IMR-90 (cell line): Measurements from ENCODE around the gene LRP1B. TPM values are rescaled to one million over a fixed set of nuclear protein-coding genes. Genes with fewer than 3 reads are reported as not detected.

Experiments used
- ATAC-seq: fragments of 200-7000 bp; cut with Tn5 transposase; 2 replicates; pipeline ENCODE4 v1.9.1; 2020; ENCODE audit warnings: low read depth, mild to moderate bottlenecking, moderate library complexity
- BruUV-seq: library from RNA; stranded (reverse); fragments of 400-500 nt; replicated peaks from 2 replicates; lab custom pipeline; 2021; lab: Mats Ljungman, UMichigan
- CTCF ChIA-PET: fragments of 300-600 bp; formaldehyde crosslinking; extraction: SDS; loops from one replicate; lab custom pipeline; 2021; ENCODE audit warnings: antibody characterized with exemption; lab: Yijun Ruan, JAX
- POLR2A ChIA-PET: fragments of 300-600 bp; sonication (Branson Sonifier 250); formaldehyde crosslinking; loops from one replicate; lab custom pipeline; 2022; ENCODE audit warnings: antibody characterized with exemption; ENCODE audit not compliant: unreplicated experiment; lab: Charles Lee
- DNase-seq: peaks from one replicate; pipeline ENCODE4 v3.0.0; 2013
- H2AFZ ChIP-seq: replicated peaks from 2 replicates; pipeline ENCODE3; 2013; ENCODE audit warnings: low read length, mild to moderate bottlenecking; ENCODE audit not compliant: poor library complexity
- H2AK5ac ChIP-seq: 2 replicates; pipeline ENCODE4 v1.6.1; 2013; ENCODE audit warnings: low read depth, low read length, inconsistent platforms
- H2AK9ac ChIP-seq: replicated peaks from 2 replicates; pipeline ENCODE3; 2013; ENCODE audit warnings: mild to moderate bottlenecking, low read depth, low read length, moderate library complexity; ENCODE audit not compliant: poor library complexity
- H2BK120ac ChIP-seq: 2 replicates; pipeline ENCODE4 v1.6.1; 2013; ENCODE audit warnings: low read depth, low read length, inconsistent platforms
- H2BK15ac ChIP-seq: 3 replicates; pipeline ENCODE4 v1.6.1; 2013; ENCODE audit warnings: low read depth, low read length, inconsistent platforms
- H2BK20ac ChIP-seq: 2 replicates; pipeline ENCODE4 v1.6.1; 2013; ENCODE audit warnings: low read depth, mild to moderate bottlenecking, inconsistent platforms, low read length, moderate library complexity
- H2BK5ac ChIP-seq: 2 replicates; pipeline ENCODE4 v1.6.1; 2013; ENCODE audit warnings: mild to moderate bottlenecking, low read depth, low read length, inconsistent platforms; ENCODE audit not compliant: poor library complexity, severe bottlenecking
- H3K14ac ChIP-seq: replicated peaks from 2 replicates; pipeline ENCODE4 v1.6.1; 2013; ENCODE audit warnings: low read depth, low read length, inconsistent platforms
- H3K18ac ChIP-seq: 2 replicates; pipeline ENCODE4 v1.6.1; 2013; ENCODE audit warnings: low read depth, low read length, control low read depth
- H3K23ac ChIP-seq: 2 replicates; pipeline ENCODE4 v1.6.1; 2013; ENCODE audit warnings: low read depth, low read length, inconsistent platforms
- H3K27ac ChIP-seq: 2 replicates; pipeline ENCODE4 v1.5.1; 2013; ENCODE audit warnings: mild to moderate bottlenecking, control low read depth, low read length; ENCODE audit not compliant: insufficient read depth
- H3K27me3 ChIP-seq: 2 replicates; pipeline ENCODE4 v1.6.1; 2013; ENCODE audit warnings: low read length; ENCODE audit not compliant: control insufficient read depth, insufficient read depth
- H3K36me3 ChIP-seq: 2 replicates; pipeline ENCODE4 v1.6.1; 2013; ENCODE audit warnings: low read length, mixed read lengths; ENCODE audit not compliant: control insufficient read depth, insufficient read depth
- H3K4ac ChIP-seq: 2 replicates; pipeline ENCODE4 v1.6.1; 2013; ENCODE audit warnings: low read depth, low read length, inconsistent platforms
- H3K4me1 ChIP-seq: 2 replicates; pipeline ENCODE4 v1.6.1; 2013; ENCODE audit warnings: low read length, mixed read lengths; ENCODE audit not compliant: control insufficient read depth, insufficient read depth
- H3K4me2 ChIP-seq: 2 replicates; pipeline ENCODE4 v1.6.1; 2013; ENCODE audit warnings: low read depth, mild to moderate bottlenecking, control low read depth, low read length, moderate library complexity
- H3K4me3 ChIP-seq: 2 replicates; pipeline ENCODE4 v1.5.1; 2013; ENCODE audit warnings: low read depth, mild to moderate bottlenecking, control low read depth, low read length, moderate library complexity; ENCODE audit not compliant: insufficient read depth
- H3K56ac ChIP-seq: 2 replicates; pipeline ENCODE4 v1.6.1; 2013; ENCODE audit warnings: low read length, inconsistent platforms; ENCODE audit not compliant: insufficient read depth; ENCODE audit errors: extremely low read depth
- H3K79me1 ChIP-seq, 2 experiments: 2 replicates each; pipeline ENCODE4 v1.6.1; 2013; ENCODE audit warnings: low read length in 2 of 2, inconsistent platforms in 1 of 2, low read depth in 1 of 2
- H3K9ac ChIP-seq: 2 replicates; pipeline ENCODE4 v1.6.1; 2013; ENCODE audit warnings: low read depth, low read length, control low read depth
- H3K9me1 ChIP-seq: 2 replicates; pipeline ENCODE4 v1.6.1; 2013; ENCODE audit warnings: low read length, inconsistent platforms; ENCODE audit not compliant: insufficient read depth
- H3K9me3 ChIP-seq: 2 replicates; pipeline ENCODE4 v1.6.1; 2013; ENCODE audit warnings: low read length; ENCODE audit not compliant: control insufficient read depth, insufficient read depth
- H4K20me1 ChIP-seq: 2 replicates; pipeline ENCODE4 v1.6.1; 2013; ENCODE audit warnings: low read length, inconsistent platforms; ENCODE audit not compliant: insufficient read depth
- H4K5ac ChIP-seq: 2 replicates; pipeline ENCODE4 v1.6.1; 2013; ENCODE audit warnings: mild to moderate bottlenecking, low read depth, low read length, control low read depth
- H4K8ac ChIP-seq, 2 experiments: 2 replicates each; pipeline ENCODE4 v1.6.1; 2013; ENCODE audit warnings: low read depth in 2 of 2, low read length in 2 of 2, control low read depth in 1 of 2, inconsistent platforms in 1 of 2
- H4K91ac ChIP-seq: 2 replicates; pipeline ENCODE4 v1.6.1; 2013; ENCODE audit warnings: low read depth, low read length, inconsistent platforms; ENCODE audit not compliant: insufficient read depth
- BHLHE40 ChIP-seq: fragments of 150-350 bp; IDR thresholded peaks from 2 replicates; pipeline ENCODE4 v1.6.1; 2016; ENCODE audit warnings: mild to moderate bottlenecking, low read depth, low read length
- CEBPB ChIP-seq: IDR thresholded peaks from 2 replicates; pipeline ENCODE4 v1.6.1; 2012; ENCODE audit warnings: low read depth, low read length, improper control_type of control experiment
- CTCF ChIP-seq: conservative IDR thresholded peaks from 2 replicates; pipeline ENCODE4 v1.5.1; 2012; ENCODE audit warnings: mild to moderate bottlenecking, low read depth, low read length, improper control_type of control experiment
- FOS ChIP-seq: fragments of 150-350 bp; IDR thresholded peaks from 2 replicates; pipeline ENCODE4 v1.6.1; 2016; ENCODE audit warnings: low read depth, low read length
- MAFK ChIP-seq: IDR thresholded peaks from 2 replicates; pipeline ENCODE4 v1.6.1; 2012; ENCODE audit warnings: low read depth, low read length, improper control_type of control experiment
- MAZ ChIP-seq: IDR thresholded peaks from 2 replicates; pipeline ENCODE4 v1.6.1; 2012; ENCODE audit warnings: low read depth, mild to moderate bottlenecking, low read length, improper control_type of control experiment, moderate library complexity, borderline replicate concordance
- MXI1 ChIP-seq: IDR thresholded peaks from 2 replicates; pipeline ENCODE4 v1.6.1; 2012; ENCODE audit warnings: low read depth, mild to moderate bottlenecking, low read length, moderate library complexity, borderline replicate concordance
- NFE2L2 ChIP-seq: fragments of 150-350 bp; IDR thresholded peaks from 2 replicates; pipeline ENCODE4 v1.6.1; 2016; ENCODE audit warnings: low read depth, mild to moderate bottlenecking, low read length
- POLR2A ChIP-seq: IDR thresholded peaks from 2 replicates; pipeline ENCODE4 v1.6.1; 2012; ENCODE audit warnings: mild to moderate bottlenecking, low read depth, low read length
- RFX5 ChIP-seq: IDR thresholded peaks from 2 replicates; pipeline ENCODE4 v1.8.0; 2012; ENCODE audit warnings: low read depth, mild to moderate bottlenecking, low read length, moderate library complexity
- SMC3 ChIP-seq: fragments of 150-350 bp; IDR thresholded peaks from 2 replicates; pipeline ENCODE4 v1.6.1; 2016; ENCODE audit warnings: low read depth, mild to moderate bottlenecking, antibody characterized with exemption, low read length, moderate library complexity
- WGBS, 2 experiments: methylation state at CpG; one replicate each; pipeline versions ENCODE4 v1.1.5 to v1.1.7; 2013; ENCODE audit warnings: missing lambda C conversion rate in 2 of 2; ENCODE audit not compliant: insufficient read length in 1 of 2; ENCODE audit errors: extremely low coverage in 2 of 2; 5-methylcytosine and 5-hydroxymethylcytosine counted together
- dilution Hi-C: fragments of 300-500 bp; cut with HindIII; formaldehyde crosslinking; loops from one replicate; pipeline ENCODE4 v1.14.3; 2018; ENCODE audit warnings: low sequenced_read_pairs; ENCODE audit not compliant: unreplicated experiment
- in situ Hi-C: fragments of 300-500 bp; cut with MboI; formaldehyde crosslinking; loops from 3 replicates; pipeline ENCODE4 v1.14.3; 2019; ENCODE audit warnings: low sequenced_read_pairs, inconsistent platforms, mixed read lengths
- intact Hi-C: fragments of 100-400 bp; cut with micrococcal nuclease; formaldehyde crosslinking; loops from 2 replicates; pipeline ENCODE4 v1.10.0; 2022
- polyA plus RNA-seq, 3 experiments: library from polyadenylated mRNA; depleted of rRNA; stranded (reverse); fragments of >200 nt; gene quantifications; 2 replicates each; pipeline ENCODE4 v1.2.3, GENCODE V29; 2012; ENCODE audit warnings: low replicate concordance in 1 of 3
- total RNA-seq: library from RNA; depleted of rRNA; stranded (reverse); fragments of >200 nt; gene quantifications from 2 replicates; pipeline ENCODE4 v1.2.3, GENCODE V29; 2012
- TF ChIP-seq, protein P1 (sequence below): fragments of 150-350 bp; IDR thresholded peaks from 2 replicates; pipeline ENCODE4 v1.6.1; 2016; ENCODE audit warnings: low read depth, mild to moderate bottlenecking, low read length, moderate library complexity, borderline replicate concordance
- TF ChIP-seq, protein P2 (sequence below): fragments of 150-350 bp; IDR thresholded peaks from 2 replicates; pipeline ENCODE4 v1.6.1; 2017; ENCODE audit warnings: mild to moderate bottlenecking, antibody characterized with exemption, low read length, low read depth

Gene LRP1B
- total and polyA plus RNA-seq, 2 of the 4 experiments (the other 2 are of a cell fraction), result under 0.01 to 0.02 TPM

GRCh38 chr2:141001750-141002149, 1129.1 kb downstream of the LRP1B start:
- no CpG with 5 or more reads among the region's 5 CpGs for WGBS, 2 experiments
- CTCF ChIA-PET, result no interaction called here
- BruUV-seq, result no TSS peak

More at GRCh38 chr2:141001750-141002149, 1129.1 kb downstream of the LRP1B start:
- no peak overlapping the region for H3K27ac ChIP-seq
- H3K27me3 ChIP-seq, result no peaks in the 10 kb centered on the region
- no peak overlapping the region for H3K56ac ChIP-seq
- H3K18ac ChIP-seq, result no peak overlapping the region
- no peak overlapping the region for H4K5ac ChIP-seq
- no peak overlapping the region for H3K4me3 ChIP-seq
- POLR2A ChIA-PET, result no interaction called here
- no peak overlapping the region for H2AK9ac ChIP-seq
- H3K79me1 ChIP-seq, result no peaks in the 10 kb centered on the region
- no peaks in the 10 kb centered on the region for H3K9me1 ChIP-seq
- H2BK5ac ChIP-seq, result no peak overlapping the region
- no peaks in the 10 kb centered on the region for H4K20me1 ChIP-seq
- intact Hi-C loops (no loop called here), in situ Hi-C loops (no loop called here), dilution Hi-C loops (no loop called here)
- H2BK20ac ChIP-seq, result no peak overlapping the region
- no peak overlapping the region for H2AK5ac ChIP-seq
- no peak overlapping the region for H2AFZ ChIP-seq
- no peak overlapping the region for H3K4ac ChIP-seq
- no peak for ATAC-seq
- peaks cover 5% of the 10 kb centered on the region; the same call in 1 of the 2 replicates for H3K4me1 ChIP-seq
- no peak for TF ChIP-seq CEBPB
- TF ChIP-seq, protein P1, sequence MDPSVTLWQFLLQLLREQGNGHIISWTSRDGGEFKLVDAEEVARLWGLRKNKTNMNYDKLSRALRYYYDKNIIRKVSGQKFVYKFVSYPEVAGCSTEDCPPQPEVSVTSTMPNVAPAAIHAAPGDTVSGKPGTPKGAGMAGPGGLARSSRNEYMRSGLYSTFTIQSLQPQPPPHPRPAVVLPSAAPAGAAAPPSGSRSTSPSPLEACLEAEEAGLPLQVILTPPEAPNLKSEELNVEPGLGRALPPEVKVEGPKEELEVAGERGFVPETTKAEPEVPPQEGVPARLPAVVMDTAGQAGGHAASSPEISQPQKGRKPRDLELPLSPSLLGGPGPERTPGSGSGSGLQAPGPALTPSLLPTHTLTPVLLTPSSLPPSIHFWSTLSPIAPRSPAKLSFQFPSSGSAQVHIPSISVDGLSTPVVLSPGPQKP, result no peak
- no peak for TF ChIP-seq NFE2L2
- no peak for TF ChIP-seq RFX5
- no peak for TF ChIP-seq POLR2A
- no peak for TF ChIP-seq MAZ
- TF ChIP-seq MXI1, result no peak
- no peak for TF ChIP-seq MAFK
- TF ChIP-seq CTCF, result no peak
- no peak for TF ChIP-seq SMC3
- no peak for TF ChIP-seq BHLHE40
- TF ChIP-seq, protein P2, sequence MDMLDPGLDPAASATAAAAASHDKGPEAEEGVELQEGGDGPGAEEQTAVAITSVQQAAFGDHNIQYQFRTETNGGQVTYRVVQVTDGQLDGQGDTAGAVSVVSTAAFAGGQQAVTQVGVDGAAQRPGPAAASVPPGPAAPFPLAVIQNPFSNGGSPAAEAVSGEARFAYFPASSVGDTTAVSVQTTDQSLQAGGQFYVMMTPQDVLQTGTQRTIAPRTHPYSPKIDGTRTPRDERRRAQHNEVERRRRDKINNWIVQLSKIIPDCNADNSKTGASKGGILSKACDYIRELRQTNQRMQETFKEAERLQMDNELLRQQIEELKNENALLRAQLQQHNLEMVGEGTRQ, result no peak
- TF ChIP-seq FOS, result no peak
- DNase-seq, result no peak
- H2BK120ac ChIP-seq, result no peak overlapping the region
- no peaks in the 10 kb centered on the region for H3K36me3 ChIP-seq
- H4K91ac ChIP-seq, result no peak overlapping the region
- H3K14ac ChIP-seq, result no peak overlapping the region
- no peaks in the 10 kb centered on the region for H3K9me3 ChIP-seq
- no peak overlapping the region for H2BK15ac ChIP-seq
- no peak overlapping the region for H3K4me2 ChIP-seq
- H3K23ac ChIP-seq, result no peak overlapping the region
- H3K9ac ChIP-seq, result no peak overlapping the region
- no peak overlapping the region for H4K8ac ChIP-seq
